ENCODE measurements around the gene CCR6.
"Not testable (repeated sequence)": the region's sequence is repeated elsewhere in the genome, so short reads cannot be mapped to it uniquely, and the experiment has no call there.

Gene CCR6

GRCh38 chr6:167180086-167180485 is 57.2 kb downstream of the CCR6 start:
- DNase-seq = not testable (repeated sequence)

- not testable (repeated sequence) for DNase-seq
These were observed 58.5 kb downstream of the CCR6 start for GRCh38 chr6:167181351-167181750.

GRCh38 chr6:167182913-167183314 is 60.0 kb downstream of the CCR6 start:
- DNase-seq = not testable (repeated sequence)

GRCh38 chr6:167185101-167185500 is 62.2 kb downstream of the CCR6 start:
- not testable (repeated sequence) for DNase-seq

- DNase-seq = not testable (repeated sequence)
These were observed 64.4 kb downstream of the CCR6 start for GRCh38 chr6:167187275-167187674.
